HepG2 (cell line): ENCODE data around the gene TRAPPC3. TPM values are rescaled to one million over a fixed set of nuclear protein-coding genes. Genes with fewer than 3 reads are reported as not detected.

Experiments used
- EHMT2 ChIP-seq: fragments of 200-600 bp; sonication (generic); IDR thresholded peaks from 2 replicates; pipeline ENCODE4 v1.7.0; 2017; ENCODE audit warnings: antibody characterized with exemption, low read depth, low read length, borderline replicate concordance
- FIP1L1 ChIP-seq: fragments of 200-400 bp; formaldehyde crosslinking; IDR thresholded peaks from 2 replicates; pipeline ENCODE4 v1.6.1; 2018; ENCODE audit warnings: low read depth, mild to moderate bottlenecking, low read length, moderate library complexity, borderline replicate concordance; ENCODE audit not compliant: insufficient read depth
- GZF1 ChIP-seq: sonication (generic); formaldehyde crosslinking; IDR thresholded peaks from 2 replicates; pipeline ENCODE4 v1.5.1; 2020; ENCODE audit warnings: mild to moderate bottlenecking, missing genetic modification reagents
- HMGXB4 ChIP-seq, 2 experiments: sonication (generic) in 1 of 2; formaldehyde crosslinking in 1 of 2; IDR thresholded peaks; 2 replicates each; pipeline versions ENCODE4 v1.4.0 to v1.6.1; 2018 to 2020; ENCODE audit warnings: missing genetic modification reagents in 2 of 2, borderline replicate concordance in 1 of 2, low read depth in 1 of 2, mild to moderate bottlenecking in 1 of 2, missing biosample characterization in 1 of 2
- ISX ChIP-seq: sonication (generic); formaldehyde crosslinking; conservative IDR thresholded peaks from 2 replicates; pipeline ENCODE4 v1.5.0; 2020; ENCODE audit warnings: missing genetic modification reagents
- KDM3A ChIP-seq: IDR thresholded peaks from 2 replicates; pipeline ENCODE4 v1.6.1; 2018; ENCODE audit warnings: low read depth, missing compliant biosample characterization
- KLF9 ChIP-seq: IDR thresholded peaks from 2 replicates; pipeline ENCODE4 v1.6.1; 2016; ENCODE audit warnings: low read depth
- MIXL1 ChIP-seq: IDR thresholded peaks from 2 replicates; pipeline ENCODE4 v1.6.1; 2016
- MXD3 ChIP-seq: IDR thresholded peaks from 2 replicates; pipeline ENCODE4 v1.6.1; 2016; ENCODE audit warnings: mild to moderate bottlenecking, missing biosample characterization, missing genetic modification reagents
- POLR2G ChIP-seq: fragments of 200-400 bp; formaldehyde crosslinking; IDR thresholded peaks from 2 replicates; pipeline ENCODE4 v1.6.1; 2018; ENCODE audit warnings: mild to moderate bottlenecking, low read depth, low read length, moderate library complexity
- RXRB ChIP-seq: IDR thresholded peaks from 2 replicates; pipeline ENCODE4 v1.6.1; 2016; ENCODE audit warnings: borderline replicate concordance, missing genetic modification reagents, missing compliant biosample characterization
- SATB2 ChIP-seq: sonication (generic); formaldehyde crosslinking; IDR thresholded peaks from 2 replicates; pipeline ENCODE4 v1.5.0; 2020; ENCODE audit warnings: missing genetic modification reagents
- SIN3A ChIP-seq: IDR thresholded peaks from 2 replicates; pipeline ENCODE4 v1.6.1; 2011; ENCODE audit warnings: low read depth, mild to moderate bottlenecking, control low read depth, low read length, borderline replicate concordance
- SNAPC4 ChIP-seq: sonication (generic); formaldehyde crosslinking; IDR thresholded peaks from 2 replicates; pipeline ENCODE4 v1.4.0; 2020; ENCODE audit warnings: mild to moderate bottlenecking, missing genetic modification reagents
- SNRNP70 ChIP-seq: fragments of 200-400 bp; formaldehyde crosslinking; IDR thresholded peaks from 2 replicates; pipeline ENCODE4 v1.6.1; 2017; ENCODE audit warnings: mild to moderate bottlenecking, low read depth, low read length, moderate library complexity
- ZBTB21 ChIP-seq: sonication (generic); formaldehyde crosslinking; IDR thresholded peaks from 2 replicates; pipeline ENCODE4 v1.4.0; 2020; ENCODE audit warnings: missing genetic modification reagents
- ZBTB33 ChIP-seq: sonication (generic); formaldehyde crosslinking; IDR thresholded peaks from 2 replicates; pipeline ENCODE4 v1.4.0; 2020; ENCODE audit warnings: missing genetic modification reagents
- ZNF20 ChIP-seq: sonication (generic); formaldehyde crosslinking; IDR thresholded peaks from 2 replicates; pipeline ENCODE4 v1.4.0; 2020; ENCODE audit warnings: mild to moderate bottlenecking, moderate library complexity, missing genetic modification reagents
- ZNF230 ChIP-seq: sonication (generic); formaldehyde crosslinking; IDR thresholded peaks from 2 replicates; pipeline ENCODE4 v1.4.0; 2020; ENCODE audit warnings: mild to moderate bottlenecking, missing genetic modification reagents
- ZNF782 ChIP-seq: sonication (generic); formaldehyde crosslinking; IDR thresholded peaks from 2 replicates; pipeline ENCODE4 v1.4.0; 2020; ENCODE audit warnings: missing genetic modification reagents, mild to moderate bottlenecking, borderline replicate concordance
- polyA plus RNA-seq, 8 experiments: library from polyadenylated mRNA; depleted of rRNA in 3 of 8; stranded (reverse) in 7 of 8; unstranded in 1 of 8; fragments of >200 nt; fragmentation: Illumina TruSeq in 4 of 8; extraction: Trizol in 4 of 8; gene quantifications; 2 replicates each; pipeline versions ENCODE4 v1.2.1 to v1.2.3, GENCODE V29; 2011 to 2016; ENCODE audit warnings: low read depth in 4 of 8, missing spikeins in 1 of 8, mixed read lengths in 1 of 8; ENCODE audit not compliant: insufficient read depth in 1 of 8
- total RNA-seq, 5 experiments: library from RNA; depleted of rRNA; stranded (reverse); fragments of >200 nt; fragmentation: Illumina TruSeq; extraction: Trizol; gene quantifications; 2 replicates each; pipeline ENCODE4 v1.2.3, GENCODE V29; 2016; ENCODE audit warnings: low read depth in 1 of 5

Gene TRAPPC3
- total and polyA plus RNA-seq, 2 of the 13 experiments (the other 11 are each of a cell fraction or from before 2014, with no cell fraction given), result 53.7 to 62.4 TPM

GRCh38 chr1:36096500-36097432, 52.5 kb downstream of the TRAPPC3 start (continued):
- no peak for TF ChIP-seq MXD3 (CRISPR knock-in tag)
- no peak for TF ChIP-seq GZF1 (CRISPR knock-in tag)
- no peak for TF ChIP-seq SNRNP70
- TF ChIP-seq FIP1L1, result no peak
- no peak for TF ChIP-seq KLF9 (CRISPR knock-in tag)
- no peak for TF ChIP-seq ZNF782 (CRISPR knock-in tag)
- TF ChIP-seq ZBTB21 (CRISPR knock-in tag), result no peak
- no peak for TF ChIP-seq SIN3A
- no peak for TF ChIP-seq HMGXB4 (CRISPR knock-in tag; IDR thresholded peaks at IDR 0.05; ENCODE audit: borderline replicate concordance in 1 of 2, low read depth in 1 of 2)
- no peak for TF ChIP-seq KDM3A
- no peak for TF ChIP-seq ZNF230 (CRISPR knock-in tag)
- TF ChIP-seq SATB2, result no peak
- no peak for TF ChIP-seq ZNF20 (CRISPR knock-in tag)
- TF ChIP-seq ZBTB33 (CRISPR knock-in tag), result peak; percentile 17; the same call in 1 of the 2 replicates
- no peak for TF ChIP-seq MIXL1 (CRISPR knock-in tag)
- no peak for TF ChIP-seq EHMT2
- no peak for TF ChIP-seq RXRB (CRISPR knock-in tag)
- TF ChIP-seq POLR2G, result 0 out of 2 replicates have a peak, but pooled peaks have one; percentile 43
- no peak for TF ChIP-seq SNAPC4 (CRISPR knock-in tag)
- no peak for TF ChIP-seq ISX (CRISPR knock-in tag)
